NCI-H2081 (cell line): Measurements from ENCODE around the gene PRSS57.
"Not testable (repeated sequence)": the region's sequence is repeated elsewhere in the genome, so short reads cannot be mapped to it uniquely, and the experiment has no call there.

Experiments used
- DNase-seq, 2 experiments: peaks; one replicate each; lab custom pipeline; 2025; lab: John Stamatoyannopoulos, UW

The PRSS57 gene

DNA sequence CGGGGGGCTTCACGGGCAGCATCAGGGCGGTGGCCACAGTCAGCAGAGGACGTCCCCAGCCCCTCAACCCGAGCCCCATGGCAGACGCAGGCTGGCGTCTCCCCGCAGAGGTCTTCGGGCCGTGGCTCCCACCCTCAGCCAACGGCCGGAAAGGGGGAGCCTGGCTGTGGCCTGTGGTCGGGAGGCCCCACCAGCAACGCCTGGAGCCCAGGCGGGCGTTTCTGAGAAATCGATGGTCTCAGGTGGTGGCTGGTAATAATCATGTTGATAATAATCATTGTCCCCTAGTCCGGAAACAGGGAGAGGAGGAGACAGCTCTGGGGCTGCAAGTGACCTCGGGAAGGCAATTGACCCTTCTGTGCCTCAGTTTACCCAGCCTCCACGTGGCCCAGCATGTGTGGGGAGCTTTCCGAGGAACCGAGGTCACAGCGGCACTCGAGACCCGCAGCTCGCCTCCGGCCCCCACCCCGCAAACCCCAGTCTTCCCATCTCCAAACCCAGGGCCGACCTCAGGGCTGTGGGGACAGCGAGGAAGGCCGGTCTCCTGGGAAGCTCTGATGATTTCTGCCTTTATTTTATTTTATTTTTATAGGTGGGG is at the start of gene PRSS57:
Gene PRSS57, minus strand, starts transcription at position 101 of the 598 bp plus-strand sequence. Its CDS starts 22 bp downstream, at position 79.
- no peak for DNase-seq

GRCh38 chr19:743168-743687 is 48.0 kb upstream of the PRSS57 start:
- DNase-seq = peak; percentile 16 to 36

- no peak for DNase-seq
These were observed 47.4 kb upstream of the PRSS57 start for GRCh38 chr19:742540-743075.

DNA sequence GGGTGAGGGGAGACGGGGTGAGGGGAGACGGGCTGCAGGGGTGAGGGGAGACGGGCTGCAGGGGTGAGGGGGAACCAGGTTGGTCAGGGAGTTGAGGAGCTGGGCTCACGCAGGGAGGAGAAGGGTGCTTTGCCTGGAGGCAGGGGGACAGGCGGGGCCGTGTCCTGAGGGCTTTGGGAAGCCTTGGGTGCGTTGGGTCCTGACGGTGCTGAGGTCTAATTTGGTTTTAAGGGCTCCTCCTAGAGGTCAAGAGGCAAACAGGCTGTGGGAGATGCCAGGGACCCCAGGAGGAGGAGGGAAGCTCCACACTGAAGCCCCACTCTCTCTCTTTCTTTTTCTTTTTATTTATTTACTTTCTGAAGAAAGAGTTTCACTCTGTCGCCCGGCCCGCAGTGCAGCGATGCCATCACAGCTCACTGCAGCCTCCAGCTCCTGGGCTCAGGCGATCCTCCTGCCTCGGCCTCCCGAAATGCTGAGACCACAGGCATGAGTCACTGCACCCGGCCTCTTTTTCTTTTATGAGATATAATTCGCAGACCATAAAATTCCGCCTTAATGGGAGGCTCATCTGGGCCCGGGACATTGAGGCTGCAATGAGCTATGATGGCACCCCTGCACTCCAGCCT is 46.4 kb upstream of the PRSS57 start:
- DNase-seq = no peak

DNA sequence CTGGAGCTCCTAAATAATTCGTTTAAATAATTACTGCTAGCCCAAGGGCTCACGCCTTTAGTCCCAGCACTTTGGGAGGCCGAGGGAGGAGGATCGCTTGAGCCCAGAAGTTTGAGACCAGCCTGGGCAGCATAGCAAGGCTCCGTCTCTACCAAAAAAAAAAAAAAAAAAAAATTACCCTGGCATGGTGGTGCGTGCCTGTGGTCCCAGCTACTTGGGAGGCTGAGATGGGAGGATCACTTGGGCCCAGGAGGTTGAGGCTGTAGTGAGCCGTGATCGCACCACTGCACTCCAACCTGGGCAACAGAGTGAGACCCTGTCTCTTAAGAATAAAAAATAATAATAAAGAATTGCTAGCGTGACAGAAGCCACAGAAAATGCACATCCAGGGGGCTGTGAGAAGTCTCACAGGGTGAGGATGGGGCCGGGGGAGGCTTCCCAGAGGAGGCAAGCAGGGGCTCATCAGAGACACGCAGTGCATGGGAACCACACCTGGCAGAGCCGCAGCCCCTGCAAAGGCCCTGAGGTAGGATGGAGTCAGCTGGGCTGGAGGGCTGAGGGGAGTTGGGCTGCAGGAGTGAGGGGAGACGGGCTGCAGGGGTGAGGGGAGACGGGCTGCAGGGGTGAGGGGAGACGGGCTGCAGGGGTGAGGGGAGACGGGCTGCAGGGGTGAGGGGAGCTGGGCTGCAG is 45.7 kb upstream of the PRSS57 start:
- not testable (repeated sequence) for DNase-seq

GRCh38 chr19:739998-740715 is 44.9 kb upstream of the PRSS57 start:
- DNase-seq = no peak

GRCh38 chr19:738509-739128 is 43.4 kb upstream of the PRSS57 start:
- DNase-seq = no peak

GRCh38 chr19:737591-738093 is 42.4 kb upstream of the PRSS57 start:
- DNase-seq = peak in 1 of 2 experiments; percentile 40

DNA sequence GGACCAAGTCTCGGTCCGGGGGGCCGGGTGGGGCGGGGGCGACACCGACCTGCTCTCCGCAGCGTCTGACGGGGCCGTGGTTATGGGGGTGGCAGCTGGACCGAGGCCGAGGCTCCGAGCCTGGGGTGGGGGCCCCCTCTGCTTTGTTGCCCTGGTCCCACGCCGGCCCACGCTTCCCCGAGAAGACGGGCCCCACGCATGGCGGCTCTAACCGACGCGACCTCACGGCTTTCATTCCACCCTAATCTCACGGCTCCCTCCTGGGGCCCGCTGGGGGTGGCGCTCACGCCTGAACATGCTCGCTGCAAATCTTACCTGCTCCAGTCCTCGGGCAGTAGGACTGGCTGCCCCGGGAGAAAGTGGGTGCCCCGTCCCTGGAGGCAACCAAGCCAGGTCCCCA is 40.9 kb upstream of the PRSS57 start:
- DNase-seq = no peak

DNA sequence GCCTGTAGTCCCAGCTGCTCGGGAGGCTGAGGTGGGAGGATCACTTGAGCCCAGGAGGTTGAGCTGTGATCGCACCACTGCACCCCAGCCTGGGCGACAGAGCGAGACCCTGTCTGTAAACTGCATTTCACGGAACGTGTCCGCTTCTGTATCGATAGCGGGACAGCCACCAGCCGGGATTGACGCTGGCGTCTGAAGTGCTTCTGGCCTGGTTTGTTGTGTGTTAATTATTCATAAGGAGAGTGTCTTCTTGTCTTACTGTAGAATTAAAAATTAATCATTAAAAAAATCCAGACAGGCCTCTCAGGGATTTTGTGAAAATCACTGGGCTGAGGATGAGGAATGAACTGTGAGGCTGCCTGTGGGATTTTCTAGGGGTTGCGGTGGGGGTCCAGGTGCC is 39.5 kb upstream of the PRSS57 start:
- DNase-seq = no peak

- no peak for DNase-seq
These were observed 37.2 kb upstream of the PRSS57 start for GRCh38 chr19:732148-733069.

DNA sequence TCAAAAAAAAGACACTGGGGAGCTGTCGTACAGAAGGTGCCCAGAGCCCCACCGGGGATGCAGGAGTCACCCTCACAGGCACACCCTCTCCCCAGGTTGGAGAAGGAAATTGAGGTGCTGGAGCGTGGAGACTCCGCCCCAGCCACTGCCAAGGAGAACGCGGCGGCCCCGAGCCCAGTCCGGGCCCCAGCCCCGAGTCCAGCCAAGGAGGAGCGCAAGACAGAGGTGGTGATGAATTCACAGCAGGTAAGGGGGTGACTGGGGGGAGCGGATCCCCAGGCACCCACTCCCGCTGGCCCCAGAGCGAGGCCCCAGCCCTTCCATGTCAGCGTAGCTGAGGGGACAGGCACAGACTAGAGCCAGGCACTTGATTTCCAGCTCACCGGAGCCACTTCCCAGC is 35.7 kb upstream of the PRSS57 start:
- DNase-seq = no peak

- DNase-seq = no peak
These were observed 34.9 kb upstream of the PRSS57 start for GRCh38 chr19:729965-730668.

DNA sequence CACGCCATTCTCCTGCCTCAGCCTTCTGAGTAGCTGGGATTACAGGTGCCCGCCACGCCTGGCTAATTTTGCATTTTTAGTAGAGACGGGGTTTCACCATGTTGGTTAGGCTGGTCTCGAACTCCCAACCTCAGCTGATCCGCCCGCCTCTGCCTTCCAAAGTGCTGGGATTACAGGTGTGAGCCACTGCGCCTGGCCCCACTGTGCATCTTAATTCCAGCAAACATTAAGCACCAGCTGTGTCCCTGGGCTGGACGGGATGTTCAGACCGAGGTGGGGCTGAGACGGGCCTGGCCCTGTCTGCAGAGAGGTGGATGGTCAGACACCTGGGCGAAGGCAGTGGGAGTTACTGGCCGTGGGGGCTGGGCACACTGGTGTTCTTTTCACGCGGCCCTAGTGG is 34.3 kb upstream of the PRSS57 start:
- DNase-seq = not testable (repeated sequence)

DNA sequence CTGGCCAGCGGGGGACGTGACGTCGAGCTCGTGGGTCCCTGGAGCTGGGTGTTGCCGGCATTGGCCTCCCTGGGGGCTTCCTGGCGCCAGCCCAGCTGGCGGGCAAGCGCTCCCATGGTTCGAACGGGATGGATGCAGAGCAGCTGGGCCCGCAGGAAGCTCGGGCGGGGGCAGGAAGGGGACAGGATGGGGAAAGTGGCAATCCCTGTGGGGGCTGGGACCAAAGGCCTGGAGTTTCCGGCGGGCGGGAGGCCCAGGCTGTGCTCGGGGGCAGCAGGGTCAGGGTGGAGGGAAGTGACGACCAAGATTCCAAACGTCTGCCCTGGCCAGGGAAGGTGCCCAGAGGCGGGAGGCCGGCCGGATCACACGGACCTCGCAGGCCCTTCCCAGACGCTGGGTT is 32.8 kb upstream of the PRSS57 start:
- no peak for DNase-seq

DNA sequence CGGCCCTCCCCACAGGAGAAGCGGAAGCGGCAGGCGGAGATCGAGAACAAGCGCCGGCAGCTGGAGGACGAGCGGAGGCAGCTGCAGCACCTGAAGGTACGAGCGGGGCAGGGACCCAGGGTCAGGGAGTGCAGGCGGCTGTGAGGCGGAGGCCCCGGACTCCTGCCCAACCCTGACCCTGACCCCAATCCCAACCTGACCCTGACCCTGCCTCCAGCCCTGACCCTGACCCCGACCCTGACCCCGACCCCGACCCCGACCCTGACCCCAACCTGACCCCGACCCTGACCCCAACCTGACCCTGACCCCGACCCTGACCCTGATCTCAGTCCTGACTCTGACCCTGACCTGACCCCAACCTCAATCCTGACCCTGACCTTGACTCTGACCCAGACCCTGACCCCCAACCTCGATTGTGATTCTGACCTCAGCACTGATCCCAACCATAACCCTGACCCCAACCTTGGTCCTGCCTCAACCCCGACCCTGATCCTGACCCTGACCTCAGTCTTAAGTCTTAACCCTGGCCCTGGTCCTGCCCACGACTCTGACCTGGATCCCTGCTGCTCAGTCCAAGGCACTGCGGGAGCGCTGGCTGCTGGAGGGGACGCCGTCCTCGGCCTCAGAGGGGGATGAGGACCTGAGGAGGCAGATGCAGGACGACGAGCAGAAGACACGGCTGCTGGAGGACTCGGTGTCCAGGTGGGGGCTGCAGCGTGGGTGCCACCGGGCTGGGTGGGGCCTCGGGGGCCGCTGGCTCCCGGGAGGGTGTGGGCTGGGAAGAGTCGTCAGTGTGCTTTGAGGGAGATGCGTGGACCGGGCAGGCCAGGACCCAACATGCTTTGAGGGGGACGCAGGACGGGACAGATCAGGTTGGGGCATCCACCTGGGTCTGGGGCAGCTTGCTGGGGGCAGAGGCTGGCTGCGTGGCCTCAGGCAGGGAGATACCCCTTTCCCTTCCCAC is 32.0 kb upstream of the PRSS57 start:
- DNase-seq = no peak

- DNase-seq = no peak
These were observed 30.3 kb upstream of the PRSS57 start for GRCh38 chr19:725461-726089.

DNA sequence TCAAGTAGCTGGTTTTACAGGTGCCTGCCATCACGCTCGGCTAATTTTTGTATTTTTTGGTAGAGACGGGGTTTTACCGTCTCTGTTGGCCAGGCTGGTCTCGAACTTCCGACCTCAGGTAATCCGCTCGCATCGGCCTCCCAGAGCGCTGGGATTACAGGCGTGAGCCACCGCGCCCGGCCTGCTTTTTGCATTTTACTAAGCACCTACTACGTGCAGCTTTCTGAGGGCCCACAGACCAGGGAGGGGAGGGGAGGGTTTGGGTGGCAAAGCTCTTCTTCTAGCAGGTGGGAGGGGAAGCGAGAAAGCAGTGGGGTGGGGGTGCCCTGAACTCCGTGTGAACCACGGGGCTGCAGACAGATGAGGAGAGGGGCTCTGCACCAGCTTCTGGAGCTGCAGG is 28.5 kb upstream of the PRSS57 start:
- DNase-seq = no peak
